M059J (cell line): ENCODE measurements around the gene TKT. TPM values are rescaled to one million over a fixed set of nuclear protein-coding genes. Genes with fewer than 3 reads are reported as not detected.
A peak's percentile ranks its signal among the peaks of the same experiment; 100 is the strongest.

Experiments used
- DNase-seq: peaks from one replicate; pipeline ENCODE4 v3.0.0-alpha.2; 2012; ENCODE audit warnings: low read depth
- total RNA-seq: library from RNA; depleted of rRNA; stranded (reverse); fragments of >200 nt; shearing (Covaris generic); gene quantifications from 2 replicates; pipeline ENCODE4 v1.2.3, GENCODE V29; 2014

Gene TKT
- total RNA-seq, 1 experiment from 2014 or later, result 321 TPM

DNA sequence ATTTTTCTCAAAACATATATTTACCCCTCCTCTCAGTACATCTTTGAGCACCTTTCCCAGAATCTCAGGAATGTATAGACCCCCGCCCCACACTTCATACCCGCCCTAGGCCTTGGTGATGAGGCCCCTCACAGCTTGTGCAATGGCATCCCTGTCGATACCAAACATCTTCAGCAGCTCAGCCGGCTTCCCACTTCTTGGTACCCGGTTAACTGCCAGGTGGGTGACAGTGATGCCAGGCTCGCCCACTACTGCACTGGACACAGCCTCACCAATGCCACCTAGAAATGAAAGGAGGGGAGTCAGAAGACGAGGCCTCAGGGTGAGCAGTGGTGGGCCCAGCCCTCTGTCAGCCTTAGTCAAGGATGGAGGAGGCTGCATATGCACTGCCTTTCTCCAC lies 30.2 kb downstream of the TKT start:
- no peak for DNase-seq

DNA sequence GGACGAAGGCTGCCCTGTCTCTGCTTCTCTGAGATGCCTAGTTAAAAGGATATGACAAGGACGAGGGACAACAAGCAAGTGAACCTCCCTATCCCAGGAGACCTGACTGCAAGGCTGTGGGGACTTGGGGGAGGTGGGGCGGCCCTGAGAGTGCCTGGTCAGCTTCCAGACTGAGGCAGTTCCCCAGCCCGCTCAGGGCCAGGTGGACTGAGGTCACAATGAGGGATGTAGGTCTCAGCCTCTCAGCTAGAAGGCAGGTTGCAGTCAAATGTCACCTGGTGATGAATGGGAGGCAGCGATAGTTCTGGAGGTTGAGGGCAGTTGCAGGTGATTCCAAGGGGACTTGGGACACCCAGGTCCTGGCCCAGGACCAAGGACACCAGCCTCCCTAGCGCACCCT lies 30.6 kb downstream of the TKT start:
- DNase-seq, result no peak

DNA sequence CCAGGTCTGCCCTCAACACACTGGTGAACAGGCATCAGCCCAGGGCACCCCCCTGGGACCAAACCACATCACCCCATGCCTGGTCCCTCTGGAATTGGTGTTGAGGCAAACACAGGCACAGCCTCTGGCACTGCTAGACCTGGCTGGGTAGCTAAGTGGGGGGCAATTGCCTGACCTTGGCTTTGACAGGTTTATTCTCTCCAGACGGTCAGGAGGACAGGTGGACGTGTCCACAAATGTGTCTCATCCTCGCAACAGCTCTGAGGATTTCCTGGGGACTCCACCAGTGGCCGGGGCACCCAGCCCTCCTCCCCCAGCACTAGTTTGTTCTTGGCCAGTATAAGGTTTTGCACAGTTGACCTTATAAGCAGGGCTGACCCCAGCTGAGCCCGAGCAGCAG lies 31.3 kb downstream of the TKT start:
- no peak for DNase-seq

DNA sequence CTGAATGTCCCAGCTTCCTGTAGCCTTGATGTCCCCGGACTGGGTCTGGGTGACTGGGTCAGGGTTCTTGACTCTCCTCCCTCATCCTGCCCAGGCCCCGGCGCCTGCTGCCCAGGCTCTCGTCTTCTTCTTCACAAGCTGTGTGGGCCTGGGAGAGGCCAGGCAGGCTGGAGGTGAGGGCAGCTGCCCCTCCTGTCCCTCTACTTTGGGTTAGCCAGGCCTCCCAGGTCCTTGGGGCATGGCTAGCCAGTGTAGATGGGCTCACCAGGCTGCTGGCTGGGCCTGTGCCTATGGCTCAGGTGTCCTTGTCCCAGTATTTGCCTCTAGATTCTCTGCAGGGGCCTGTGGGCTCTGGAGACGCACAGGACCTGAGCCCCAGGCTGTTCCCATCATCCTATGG lies 31.8 kb downstream of the TKT start:
- no peak for DNase-seq

DNA sequence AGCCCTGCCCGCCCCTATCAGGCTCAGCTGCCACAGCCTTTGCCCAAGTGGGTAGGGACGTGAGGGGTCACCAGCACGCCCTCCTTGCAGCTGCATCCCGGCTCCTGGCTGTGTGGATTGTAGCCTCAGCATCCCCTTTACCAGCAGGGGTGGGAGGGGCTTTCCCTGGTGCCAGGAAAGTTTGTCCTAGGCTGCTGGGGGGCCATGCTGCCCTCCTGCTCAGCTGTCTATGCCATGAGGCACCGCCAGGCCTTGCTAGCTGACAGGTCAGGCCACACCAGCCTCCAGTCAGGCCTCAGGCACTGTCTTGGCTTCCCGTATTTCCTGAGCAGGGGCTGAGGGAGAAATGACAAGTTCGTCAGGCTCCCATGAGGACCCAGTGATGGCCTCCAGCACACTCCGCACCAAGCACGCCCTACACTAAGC lies 32.3 kb downstream of the TKT start:
- no peak for DNase-seq

DNA sequence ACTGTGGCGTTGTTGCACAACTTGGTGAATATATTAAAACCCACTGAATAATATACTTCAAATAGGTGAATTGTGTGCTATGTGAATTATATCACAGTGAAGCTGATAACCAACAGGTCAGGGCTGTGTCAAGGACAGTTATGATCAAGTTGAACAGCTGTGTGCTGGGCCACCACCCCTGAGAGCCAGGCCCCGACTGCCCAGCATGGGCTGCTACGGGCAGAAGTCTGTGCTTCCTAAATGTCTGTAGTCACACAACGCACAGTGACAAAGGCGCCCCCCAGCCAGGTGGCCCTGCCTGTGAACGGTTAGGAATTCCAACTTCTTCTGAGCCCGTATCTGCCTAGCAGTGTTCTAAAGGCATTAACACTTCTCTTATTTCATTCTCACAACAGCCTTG lies 32.8 kb downstream of the TKT start:
- DNase-seq, result no peak

DNA sequence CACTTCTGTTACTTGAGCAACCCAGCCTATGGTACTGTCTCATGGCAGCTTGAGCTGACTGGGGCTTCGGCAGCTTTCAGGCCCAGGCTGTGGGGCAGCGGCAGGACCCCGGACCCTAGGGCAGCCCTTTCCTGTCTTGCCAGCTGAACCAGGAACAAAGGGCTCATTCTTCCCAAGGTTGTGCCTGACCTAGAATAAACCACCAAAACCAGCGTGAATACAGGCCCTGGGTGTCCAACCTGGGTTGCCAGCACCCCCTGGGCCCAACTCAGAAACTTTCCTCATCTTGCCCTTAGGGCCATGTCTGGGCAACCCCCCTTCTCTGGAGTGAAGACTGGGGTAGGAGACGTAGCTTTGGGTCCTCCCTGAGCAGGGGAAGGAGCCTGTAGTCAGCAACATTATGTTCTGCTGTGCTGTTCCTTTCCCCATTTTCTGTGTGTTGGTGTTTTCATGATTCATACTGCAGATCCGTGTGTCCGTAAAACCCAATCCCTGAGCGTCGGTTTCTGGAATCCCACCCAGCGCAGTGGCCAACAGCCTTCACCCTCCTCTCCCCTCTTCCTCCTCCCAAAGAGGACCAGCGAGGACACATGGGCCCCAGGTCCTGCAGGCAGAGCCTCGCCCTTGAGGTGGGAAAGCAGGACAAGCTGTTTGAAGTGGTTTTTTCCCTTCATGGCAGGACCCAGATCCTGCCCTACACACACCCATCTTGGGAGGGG lies 33.5 kb downstream of the TKT start:
- DNase-seq, result no peak

DNA sequence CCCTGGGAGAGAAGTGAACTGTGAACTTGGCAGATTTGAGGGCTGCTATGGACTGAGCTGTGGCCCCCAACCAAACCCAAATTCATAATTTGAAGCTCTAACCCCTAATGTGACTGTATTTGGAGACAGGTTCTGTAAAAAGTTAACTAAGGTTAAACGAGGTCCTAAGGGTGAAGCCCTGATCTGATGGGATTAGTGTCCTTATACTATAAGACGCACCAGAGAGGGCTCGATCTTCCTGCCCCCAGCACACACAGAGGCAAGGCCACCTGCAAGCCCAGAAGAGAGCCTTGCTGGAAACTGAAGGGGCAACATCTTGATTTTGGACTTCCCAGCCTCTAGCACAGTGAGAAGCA lies 34.0 kb downstream of the TKT start:
- DNase-seq, result no peak

DNA sequence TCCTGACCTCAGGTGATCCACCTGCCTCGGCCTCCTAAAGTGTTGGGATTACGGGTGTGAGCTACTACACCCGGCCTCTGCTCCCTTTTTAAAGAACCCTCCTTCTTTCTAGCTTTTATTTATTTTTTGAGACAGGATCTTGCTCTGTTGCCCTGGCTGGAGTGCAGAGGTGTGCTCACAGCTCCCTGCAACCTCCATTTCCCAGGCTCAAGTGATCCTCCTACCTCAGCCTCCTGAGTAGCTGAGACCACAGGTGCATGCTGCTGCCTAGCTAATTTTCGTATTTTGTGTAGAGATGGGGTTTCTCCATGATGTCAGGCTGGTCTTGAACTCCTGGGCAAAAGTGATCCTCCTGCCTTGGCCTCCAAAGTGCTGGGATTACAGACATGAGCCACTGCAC lies 34.5 kb downstream of the TKT start:
- DNase-seq, result no peak

DNA sequence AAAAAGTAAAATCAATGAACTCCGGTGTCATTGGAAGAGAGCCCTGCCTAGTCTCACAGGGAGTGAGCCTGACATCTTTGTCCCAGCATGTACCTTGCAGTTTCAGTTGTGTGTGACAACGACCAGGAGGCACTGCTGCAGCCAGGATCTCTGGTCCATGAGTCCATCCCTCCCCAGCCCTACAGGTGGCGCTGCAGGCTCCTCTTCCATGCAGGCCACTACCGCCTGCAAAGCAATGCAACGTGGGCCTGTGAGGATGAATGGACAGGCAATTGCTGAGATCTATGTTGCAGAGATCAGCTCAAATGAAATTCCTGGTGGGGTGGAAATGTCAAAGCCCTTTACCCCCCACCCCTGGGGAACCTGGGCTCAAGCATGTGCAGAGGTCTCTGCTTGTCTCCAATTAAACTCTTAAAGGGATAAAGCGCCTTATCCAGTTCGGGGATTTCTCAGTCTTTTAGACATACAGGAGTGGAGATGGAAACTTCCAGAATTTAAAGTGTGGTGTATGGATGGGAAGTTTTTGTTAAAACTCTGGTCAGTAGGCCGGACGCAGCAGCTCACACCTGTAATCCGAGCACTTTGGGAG lies 35.8 kb downstream of the TKT start:
- peak; percentile 73 for DNase-seq

DNA sequence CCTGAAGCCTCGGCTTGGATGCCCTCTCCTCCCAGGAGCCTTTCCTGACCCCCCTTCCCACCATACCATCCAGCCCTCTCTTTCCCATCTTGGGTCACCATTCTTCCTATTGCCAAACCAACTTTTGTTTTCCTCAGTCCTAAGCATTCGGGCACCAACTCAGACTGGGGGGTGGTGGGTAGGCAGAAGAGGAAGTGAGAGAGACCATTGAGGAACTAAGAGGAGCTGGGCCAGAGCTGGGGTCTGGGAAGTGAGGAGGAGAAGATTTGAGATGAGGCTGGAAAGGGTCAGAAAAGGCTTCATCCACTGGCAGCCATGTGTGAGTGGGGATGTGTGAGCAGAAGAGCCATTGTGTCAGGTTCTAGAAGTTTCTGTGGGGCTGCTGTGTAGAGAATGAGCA lies 37.7 kb downstream of the TKT start:
- no peak for DNase-seq

DNA sequence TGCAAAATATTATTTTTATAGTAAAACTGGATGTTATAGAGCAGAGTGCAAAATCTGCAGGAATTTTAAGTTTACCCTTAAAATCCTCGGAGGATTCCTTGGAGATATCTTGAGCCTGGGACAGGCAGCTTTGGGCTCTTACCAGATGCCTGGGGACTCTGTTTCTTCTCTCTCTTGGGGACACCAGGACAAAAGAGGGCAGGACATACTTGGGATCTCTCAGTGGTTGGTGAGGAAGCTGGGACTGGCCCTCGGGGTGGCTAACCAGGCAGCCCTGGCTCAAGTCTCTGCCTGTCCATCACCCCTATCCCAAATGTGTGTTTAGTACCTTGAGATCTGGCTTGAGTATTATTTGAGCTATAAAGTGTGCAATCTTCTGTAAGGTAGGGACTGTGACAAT lies 38.6 kb downstream of the TKT start:
- no peak for DNase-seq

DNA sequence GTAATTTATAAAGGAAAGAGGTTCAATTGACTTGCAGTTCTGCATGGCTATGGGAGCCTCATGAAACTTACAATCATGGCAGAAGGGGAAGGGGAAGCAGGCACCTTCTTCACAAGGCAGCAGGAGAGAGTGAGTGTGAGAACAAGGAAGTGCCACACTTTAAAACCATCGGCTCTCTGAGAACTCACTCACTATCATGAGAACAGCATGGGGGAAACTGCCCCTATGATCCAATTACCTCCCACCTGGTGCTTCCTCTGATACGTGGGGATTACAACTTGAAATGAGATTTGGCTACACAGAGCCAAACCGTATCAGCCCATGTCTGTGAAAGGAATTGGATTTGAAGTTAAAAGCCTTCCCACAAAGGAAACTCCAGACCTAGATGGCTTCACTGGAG lies 39.1 kb downstream of the TKT start:
- no peak for DNase-seq

DNA sequence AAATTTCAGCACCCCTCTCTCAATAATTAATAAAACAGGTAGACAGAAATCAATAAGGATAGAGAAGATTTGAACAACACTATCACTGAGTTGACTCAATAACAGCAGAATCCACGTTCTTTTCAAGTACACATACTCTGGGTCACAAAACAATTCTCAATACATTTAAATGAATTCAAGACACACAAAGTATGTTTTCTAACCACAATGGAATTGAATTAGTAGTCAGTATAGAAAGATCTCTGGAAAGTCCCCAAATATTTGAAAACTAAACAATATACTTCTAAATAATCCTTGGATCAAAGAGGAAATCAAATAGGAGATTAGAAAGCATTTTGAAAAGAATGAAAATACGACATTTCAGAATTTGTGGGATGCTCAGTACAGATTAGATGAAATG lies 40.0 kb downstream of the TKT start:
- DNase-seq, result no peak

DNA sequence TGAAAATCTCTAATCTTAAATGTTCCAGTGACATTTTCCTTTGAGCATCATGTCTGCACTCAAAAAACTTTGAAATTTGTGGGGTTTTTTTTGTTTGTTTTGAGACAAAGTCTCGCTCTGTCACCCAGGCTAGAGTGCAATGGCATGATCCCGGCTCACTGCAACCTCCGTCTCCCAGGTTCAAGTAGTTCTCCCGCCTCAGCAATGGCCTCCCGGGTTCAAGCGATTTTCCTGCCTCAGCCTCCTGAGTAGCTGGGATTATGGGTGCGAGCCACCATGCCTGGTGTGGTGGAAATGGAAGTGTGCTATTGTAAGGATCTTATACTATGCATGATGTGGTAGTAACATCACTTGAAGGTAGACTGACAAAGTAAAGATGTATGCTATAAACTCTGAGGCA lies 42.5 kb downstream of the TKT start:
- no peak for DNase-seq

DNA sequence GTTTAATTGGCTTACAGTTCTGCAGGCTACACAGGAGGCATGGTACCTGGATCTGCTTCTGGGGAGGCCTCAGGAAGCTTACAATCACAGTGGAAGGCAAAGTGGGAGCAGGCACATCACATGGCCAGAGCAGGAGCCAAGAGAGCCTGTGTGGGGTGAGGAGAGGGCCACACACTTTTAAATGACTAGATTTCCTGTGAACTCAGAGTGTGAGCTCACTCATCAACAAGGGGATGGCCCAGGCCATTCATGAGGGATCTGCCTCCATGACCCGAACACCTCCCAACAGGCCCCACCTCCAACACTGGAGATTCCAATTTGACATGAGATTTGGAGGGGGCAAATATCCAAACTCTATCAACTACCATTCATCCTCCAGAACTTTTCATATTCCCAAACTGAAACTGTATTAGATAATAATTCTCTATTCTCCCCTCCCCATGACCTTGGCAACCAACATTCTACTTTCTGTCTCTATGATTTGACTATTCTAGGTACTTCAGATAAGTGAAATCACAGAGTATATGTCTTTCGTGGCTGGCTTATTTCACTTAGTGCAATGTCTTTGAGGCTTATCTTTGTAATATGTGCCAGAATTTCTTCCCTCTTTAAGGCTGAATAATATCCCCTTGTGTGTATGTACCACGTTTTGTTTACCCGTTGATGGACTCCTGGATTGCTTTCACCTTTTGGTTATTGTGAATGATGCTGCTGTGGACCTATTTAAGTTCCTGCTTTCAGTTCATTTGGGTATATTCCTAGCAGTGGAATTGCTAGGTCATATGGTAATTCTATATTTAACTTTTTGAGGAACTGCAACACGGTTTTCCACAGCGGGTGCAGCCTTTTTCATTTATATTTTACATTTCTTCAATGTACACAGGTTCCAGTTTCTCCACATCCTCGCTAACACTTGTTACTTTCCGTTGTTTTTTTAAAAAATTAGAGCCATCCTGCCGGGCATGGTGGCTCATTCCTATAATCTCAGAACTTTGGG lies 43.8 kb downstream of the TKT start:
- no peak for DNase-seq

DNA sequence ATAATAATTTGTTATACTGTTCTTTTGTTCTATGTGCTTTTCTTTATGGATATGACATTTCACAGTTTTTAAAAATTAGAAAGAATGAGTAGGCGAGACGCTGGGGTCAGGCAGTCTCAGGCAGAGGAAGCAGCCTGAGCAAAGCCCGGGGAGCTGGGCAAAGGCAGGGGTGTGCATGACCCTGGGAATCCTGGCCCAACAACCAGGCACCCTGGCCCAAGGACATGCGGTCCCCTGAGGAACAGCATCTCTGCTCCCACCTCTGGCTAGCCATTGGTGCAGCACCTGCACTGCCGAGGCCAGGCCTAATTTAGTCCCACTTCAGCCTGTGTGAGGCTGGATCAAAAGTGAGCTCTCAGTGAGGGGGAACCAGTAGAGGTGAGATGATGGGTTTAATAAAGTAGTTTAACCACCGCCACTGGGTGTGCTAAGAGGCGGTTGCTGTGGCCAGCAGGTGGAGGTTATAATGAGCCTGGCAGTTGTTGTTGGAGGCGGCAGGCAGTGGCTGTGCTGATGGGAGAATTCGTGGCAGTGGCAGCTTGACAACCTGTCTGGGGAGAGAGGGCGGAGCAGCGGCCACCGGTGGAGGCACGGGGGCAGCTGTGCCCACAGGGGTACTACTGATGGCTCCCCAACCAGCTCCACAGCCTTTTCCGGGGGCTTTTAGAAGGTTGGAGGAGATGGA lies 53.3 kb downstream of the TKT start:
- no peak for DNase-seq

DNA sequence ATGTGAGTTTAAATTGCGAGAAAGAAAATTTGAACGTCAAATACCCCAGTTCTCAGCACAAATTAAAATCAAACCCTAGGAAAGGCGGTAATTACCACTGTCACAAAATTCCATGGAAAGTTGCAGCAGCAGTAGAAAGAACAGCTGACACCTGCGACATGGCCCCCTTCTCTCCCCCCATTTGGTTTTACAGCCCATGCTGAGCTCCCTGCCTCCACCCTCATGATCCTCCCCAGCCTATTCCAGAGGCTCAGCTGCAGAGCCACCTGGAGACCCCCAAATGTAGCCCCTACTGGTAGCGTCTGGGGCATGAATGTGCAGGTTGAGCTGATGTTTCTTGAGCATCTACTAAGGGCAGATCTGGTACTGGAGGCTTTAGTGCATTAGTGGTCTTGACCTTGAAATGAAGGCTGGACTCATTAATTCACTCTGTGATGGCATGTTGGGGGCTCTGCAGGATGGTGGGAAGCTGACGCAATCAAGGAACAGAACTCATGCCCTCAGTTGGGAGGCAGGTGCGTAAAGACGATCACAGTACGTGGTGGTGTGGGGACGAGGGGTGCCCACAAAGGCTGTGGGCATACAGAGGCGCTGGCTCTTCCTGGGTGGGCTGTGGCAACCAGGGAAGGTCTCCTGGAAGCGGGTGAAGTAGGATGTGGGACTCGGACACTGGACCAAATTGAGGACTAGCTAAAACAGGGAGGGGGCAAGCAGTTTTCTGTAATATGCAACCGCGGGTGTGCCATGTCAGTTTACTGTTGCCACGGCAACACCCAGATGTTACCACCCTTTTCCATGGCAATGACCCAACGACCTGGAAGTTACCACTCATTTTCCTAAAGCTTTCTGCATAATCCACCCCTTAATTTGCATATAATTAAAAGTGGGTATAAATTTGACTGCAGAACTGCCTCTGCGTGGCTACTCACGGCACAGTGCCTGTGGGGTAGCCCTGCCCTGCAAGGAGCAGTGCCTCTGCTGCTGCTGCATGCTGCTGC lies 55.0 kb downstream of the TKT start:
- DNase-seq, result no peak

DNA sequence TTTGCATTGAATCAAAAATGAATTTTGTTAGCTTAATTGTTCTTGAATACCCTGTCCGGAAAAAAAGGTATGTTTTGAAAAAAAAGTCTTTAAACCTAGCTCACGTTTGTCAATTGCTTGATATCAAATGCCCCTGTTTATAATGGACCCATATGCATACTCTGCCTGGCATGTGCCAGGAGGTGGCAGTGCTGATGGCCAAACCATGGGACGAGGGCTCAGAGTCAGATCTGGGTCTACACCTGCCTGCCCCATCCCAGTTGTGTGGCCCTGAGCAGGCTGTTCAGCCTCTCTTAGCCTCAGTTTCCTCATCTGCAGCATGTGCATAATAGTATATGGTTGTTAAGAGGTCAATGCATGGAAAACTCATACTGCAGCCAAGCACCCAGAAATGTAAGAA lies 56.0 kb downstream of the TKT start:
- no peak for DNase-seq

DNA sequence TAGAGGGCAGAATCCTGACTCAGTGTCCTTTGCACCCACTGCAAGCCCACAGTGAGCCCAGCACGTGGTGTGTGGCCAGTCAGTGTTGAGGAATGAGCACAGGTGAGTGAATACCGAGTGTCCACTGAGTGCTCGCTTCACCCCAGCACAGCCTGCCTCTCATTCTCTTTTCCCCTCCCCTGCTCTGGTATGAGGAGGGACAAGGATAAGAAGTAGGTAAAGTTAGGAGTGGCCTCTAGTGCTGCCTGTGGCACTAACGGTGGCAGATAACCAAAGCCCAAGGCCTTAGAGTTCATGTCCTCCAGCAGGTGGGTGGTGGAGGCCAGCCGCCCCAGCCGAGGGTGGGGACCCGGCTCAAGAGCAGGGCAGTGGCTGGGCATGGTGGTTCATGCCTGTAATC lies 56.8 kb downstream of the TKT start:
- DNase-seq, result no peak
